ENCODE data around the gene MRPS9.

The MRPS9 gene

DNA sequence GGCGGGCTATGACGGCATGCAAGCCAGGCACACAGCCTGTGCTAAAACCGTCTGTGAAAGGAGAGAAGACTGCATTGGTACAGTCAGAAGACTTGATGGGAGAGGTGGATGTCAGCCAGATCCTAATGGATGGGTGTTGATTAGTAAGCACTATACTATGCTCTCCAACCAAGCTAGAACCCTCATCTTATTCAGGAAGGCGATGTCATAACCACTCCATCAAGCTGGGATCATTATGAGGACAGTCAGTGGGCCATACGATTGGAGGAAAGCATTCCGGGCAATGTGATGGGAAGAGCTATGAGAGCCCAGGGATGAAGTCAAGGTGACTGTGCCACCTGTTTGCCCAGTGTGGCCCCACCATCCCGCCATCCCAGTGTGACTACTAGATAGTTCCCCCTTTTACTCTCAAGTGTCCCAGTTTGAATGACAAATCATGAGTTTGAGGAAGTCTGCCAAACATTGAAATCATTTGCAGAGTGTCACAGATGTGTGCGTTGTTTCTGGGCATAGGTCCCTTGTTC is 66.4 kb downstream of the MRPS9 start:
- no peaks in the 10 kb centered on the region for H3K27me3 ChIP-seq (ENCODE audit: control insufficient read depth, insufficient read depth, low read length)
- no peaks in the 10 kb centered on the region for H3K79me2 ChIP-seq
- H3K4me2 ChIP-seq (ENCODE audit: low read length): no peak overlapping the region
- TF ChIP-seq, protein P1, sequence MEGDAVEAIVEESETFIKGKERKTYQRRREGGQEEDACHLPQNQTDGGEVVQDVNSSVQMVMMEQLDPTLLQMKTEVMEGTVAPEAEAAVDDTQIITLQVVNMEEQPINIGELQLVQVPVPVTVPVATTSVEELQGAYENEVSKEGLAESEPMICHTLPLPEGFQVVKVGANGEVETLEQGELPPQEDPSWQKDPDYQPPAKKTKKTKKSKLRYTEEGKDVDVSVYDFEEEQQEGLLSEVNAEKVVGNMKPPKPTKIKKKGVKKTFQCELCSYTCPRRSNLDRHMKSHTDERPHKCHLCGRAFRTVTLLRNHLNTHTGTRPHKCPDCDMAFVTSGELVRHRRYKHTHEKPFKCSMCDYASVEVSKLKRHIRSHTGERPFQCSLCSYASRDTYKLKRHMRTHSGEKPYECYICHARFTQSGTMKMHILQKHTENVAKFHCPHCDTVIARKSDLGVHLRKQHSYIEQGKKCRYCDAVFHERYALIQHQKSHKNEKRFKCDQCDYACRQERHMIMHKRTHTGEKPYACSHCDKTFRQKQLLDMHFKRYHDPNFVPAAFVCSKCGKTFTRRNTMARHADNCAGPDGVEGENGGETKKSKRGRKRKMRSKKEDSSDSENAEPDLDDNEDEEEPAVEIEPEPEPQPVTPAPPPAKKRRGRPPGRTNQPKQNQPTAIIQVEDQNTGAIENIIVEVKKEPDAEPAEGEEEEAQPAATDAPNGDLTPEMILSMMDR (IDR thresholded peaks at IDR 0.05): no peak
- no peak overlapping the region for H3K27ac ChIP-seq
- H3K4me3 ChIP-seq (ENCODE audit: low read depth, low read length): no peak overlapping the region
- H3K9me3 ChIP-seq (ENCODE audit: control insufficient read depth, low read length): no peaks in the 10 kb centered on the region
- H3K9ac ChIP-seq: no peak overlapping the region
- no peak overlapping the region for H2AFZ ChIP-seq
- H3K36me3 ChIP-seq (ENCODE audit: control insufficient read depth, insufficient read depth, low read length): no peaks in the 10 kb centered on the region
- H3K4me1 ChIP-seq: peaks cover under 1% of the 10 kb centered on the region

DNA sequence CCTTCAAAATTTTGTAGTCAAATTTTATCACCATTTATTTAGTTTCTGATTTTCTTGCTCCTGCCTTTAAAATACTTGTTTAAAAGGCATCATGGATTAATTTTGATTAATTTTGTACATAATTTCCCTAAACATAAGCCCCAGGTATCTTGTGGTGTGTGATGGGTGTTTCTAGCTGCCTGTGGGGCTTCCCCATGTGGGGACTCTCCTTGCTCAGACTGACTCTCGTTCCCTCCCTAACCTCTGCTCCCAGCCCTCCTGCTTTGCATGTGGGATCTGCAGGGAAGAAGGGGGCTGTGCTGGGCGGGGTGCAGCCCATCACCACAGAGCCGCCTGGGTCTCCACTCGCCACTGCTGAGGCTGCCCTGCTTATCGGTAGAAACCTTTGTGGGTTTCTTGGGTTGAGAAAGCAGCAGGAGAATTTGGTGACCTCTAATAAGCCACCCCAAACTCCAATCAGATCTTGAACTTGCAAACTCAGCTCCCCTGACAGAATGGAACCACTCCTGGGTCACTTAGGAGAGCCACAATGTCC is 72.5 kb downstream of the MRPS9 start:
- Histone ChIP-seq H3K9ac (no peak overlapping the region), H3K27ac (no peak overlapping the region), H3K27me3 (ENCODE audit: control insufficient read depth, insufficient read depth, low read length) (no peaks in the 10 kb centered on the region), H3K4me1 (no peaks in the 10 kb centered on the region), H2AFZ (no peak overlapping the region), H3K79me2 (no peaks in the 10 kb centered on the region), H3K4me2 (ENCODE audit: low read length) (no peak overlapping the region), H3K4me3 (ENCODE audit: low read depth, low read length) (no peak overlapping the region), H3K36me3 (ENCODE audit: control insufficient read depth, insufficient read depth, low read length) (no peaks in the 10 kb centered on the region), H3K9me3 (ENCODE audit: control insufficient read depth, low read length) (no peaks in the 10 kb centered on the region)
- TF ChIP-seq, protein P1 (IDR thresholded peaks at IDR 0.05): no peak

DNA sequence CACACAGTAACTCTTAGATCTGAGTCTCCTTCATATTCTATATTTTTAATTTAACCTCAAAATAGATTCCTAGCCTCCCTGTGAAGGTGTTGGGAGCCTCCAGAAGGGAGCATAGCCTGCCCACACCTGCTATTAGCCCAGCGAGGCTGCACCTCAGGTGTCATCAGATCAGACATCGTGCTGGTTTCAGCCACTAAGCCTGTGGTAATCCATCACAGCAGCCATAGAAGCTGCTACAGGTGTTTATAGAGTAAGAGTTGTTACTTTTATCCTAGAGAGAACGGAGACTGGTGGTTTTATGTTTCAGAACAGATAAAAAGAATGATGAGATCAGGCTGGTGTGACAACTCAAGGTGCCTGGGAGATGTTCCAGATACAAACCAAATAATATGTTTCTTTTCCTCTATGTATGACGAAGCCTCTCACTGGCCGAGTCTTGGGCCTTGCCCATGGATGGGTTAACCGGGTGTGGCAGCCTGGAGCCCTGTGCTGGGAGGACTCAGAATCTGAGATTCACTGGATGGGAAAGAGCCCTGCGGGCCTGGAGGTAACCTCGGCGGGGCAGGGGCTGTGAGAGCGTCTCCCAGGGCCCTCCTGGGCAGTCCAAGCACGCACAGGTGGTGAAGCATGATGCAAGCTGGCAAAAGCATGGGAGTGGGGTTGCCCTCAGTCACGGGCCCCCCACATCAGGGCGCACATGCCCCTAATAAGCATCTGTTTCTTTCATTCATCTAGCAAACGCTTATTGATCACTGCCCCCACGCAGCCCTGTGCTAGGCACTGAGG is 73.7 kb downstream of the MRPS9 start:
- no peak overlapping the region for H3K27ac ChIP-seq
- TF ChIP-seq, protein P1 (IDR thresholded peaks at IDR 0.05): no peak
- H3K79me2 ChIP-seq: no peaks in the 10 kb centered on the region
- no peak overlapping the region for H3K9ac ChIP-seq
- no peaks in the 10 kb centered on the region for H3K27me3 ChIP-seq (ENCODE audit: control insufficient read depth, insufficient read depth, low read length)
- no peak overlapping the region for H3K4me3 ChIP-seq (ENCODE audit: low read depth, low read length)
- no peak overlapping the region for H3K4me2 ChIP-seq (ENCODE audit: low read length)
- no peak overlapping the region for H2AFZ ChIP-seq
- H3K36me3 ChIP-seq (ENCODE audit: control insufficient read depth, insufficient read depth, low read length): no peaks in the 10 kb centered on the region
- no peaks in the 10 kb centered on the region for H3K9me3 ChIP-seq (ENCODE audit: control insufficient read depth, low read length)
- no peaks in the 10 kb centered on the region for H3K4me1 ChIP-seq

DNA sequence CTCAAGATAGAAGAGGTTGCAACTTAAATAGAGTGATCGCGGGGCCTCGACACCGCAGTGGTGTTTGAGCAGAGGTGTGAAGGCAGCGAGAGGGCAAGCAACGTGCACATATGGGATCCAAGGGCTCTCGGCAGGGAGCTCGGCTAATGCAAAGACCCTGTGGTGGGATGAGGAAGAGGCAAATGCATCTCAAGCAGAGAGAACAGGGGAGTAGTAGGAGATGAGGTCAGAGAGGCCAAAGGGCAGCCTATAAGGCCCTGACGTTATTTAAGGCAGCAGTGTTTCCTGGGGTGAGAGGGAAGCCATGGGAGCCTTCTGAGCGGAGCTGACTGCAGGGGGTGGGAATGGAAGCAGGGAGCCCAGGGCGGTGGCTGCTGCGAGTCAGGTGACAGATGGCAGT is 74.5 kb downstream of the MRPS9 start:
- Histone ChIP-seq H3K9me3 (ENCODE audit: control insufficient read depth, low read length) (no peaks in the 10 kb centered on the region), H3K36me3 (ENCODE audit: control insufficient read depth, insufficient read depth, low read length) (no peaks in the 10 kb centered on the region), H3K27me3 (ENCODE audit: control insufficient read depth, insufficient read depth, low read length) (no peaks in the 10 kb centered on the region), H3K4me3 (ENCODE audit: low read depth, low read length) (no peak overlapping the region), H3K9ac (no peak overlapping the region), H3K79me2 (no peaks in the 10 kb centered on the region), H3K4me1 (no peaks in the 10 kb centered on the region), H3K4me2 (ENCODE audit: low read length) (no peak overlapping the region), H2AFZ (no peak overlapping the region), H3K27ac (no peak overlapping the region)
- TF ChIP-seq, protein P1 (IDR thresholded peaks at IDR 0.05): no peak
